GM12878 (cell line): ENCODE data around the gene FOXR2. TPM values are rescaled to one million over a fixed set of nuclear protein-coding genes. Genes with fewer than 3 reads are reported as not detected.

ENCODE experiments used
- ATAC-seq: fragments of 200-7000 bp; cut with Tn5 transposase; 3 replicates; pipeline ENCODE4 v1.9.1; 2020; ENCODE audit warnings: mild to moderate bottlenecking, moderate library complexity
- BruUV-seq: library from RNA; stranded (reverse); fragments of 400-500 nt; replicated peaks from 2 replicates; lab custom pipeline; 2021; lab: Mats Ljungman, UMichigan
- CTCF ChIA-PET: fragments of 300-600 bp; sonication (Branson Sonifier 250); formaldehyde crosslinking; extraction: SDS; loops from one replicate; lab custom pipeline; 2021; ENCODE audit warnings: inconsistent platforms; lab: Yijun Ruan, JAX
- POLR2A ChIA-PET: fragments of 350-600 bp; formaldehyde crosslinking; extraction: SDS; loops from one replicate; lab custom pipeline; 2021; ENCODE audit warnings: inconsistent platforms; lab: Charles Lee
- RAD21 ChIA-PET: fragments of 300-600 bp; sonication (Branson Sonifier 250); formaldehyde crosslinking; loops from one replicate; lab custom pipeline; 2023; ENCODE audit warnings: antibody characterized with exemption; ENCODE audit not compliant: unreplicated experiment; lab: Charles Lee
- SMC1A ChIA-PET: fragments of 300-600 bp; sonication (Branson Sonifier 250); formaldehyde crosslinking; loops from one replicate; lab custom pipeline; 2023; ENCODE audit not compliant: unreplicated experiment, uncharacterized antibody; lab: Charles Lee
- DNase-seq: peaks from one replicate; pipeline ENCODE4 v3.0.0-alpha.2; 2011; ENCODE audit warnings: low read depth, low spot score
- FAIRE-seq: peaks from 3 replicates; lab custom pipeline; 2011; peaks lifted over from hg19 to GRCh38; lab: Jason Lieb, UNC
- H2AFZ ChIP-seq: 2 replicates; pipeline ENCODE4 v1.6.0; 2011; ENCODE audit warnings: low read depth, low read length, control low read depth; ENCODE audit not compliant: control insufficient read depth
- H3K27ac ChIP-seq: 2 replicates; pipeline ENCODE4 v1.5.1; 2011; ENCODE audit warnings: control low read depth; ENCODE audit not compliant: control insufficient read depth, insufficient read depth
- H3K27me3 ChIP-seq, 2 experiments: replicated peaks in 1 of 2; 2 replicates each; pipeline versions ENCODE4 v1.6.0 to v1.6.1; 2011; ENCODE audit warnings: low read length in 1 of 2; ENCODE audit not compliant: control insufficient read depth in 2 of 2, insufficient read depth in 2 of 2
- H3K36me3 ChIP-seq, 2 experiments: 2 replicates each; pipeline ENCODE4 v1.5.1; 2011; ENCODE audit warnings: low read length in 1 of 2; ENCODE audit not compliant: control insufficient read depth in 2 of 2, insufficient read depth in 2 of 2
- H3K4me1 ChIP-seq: 2 replicates; pipeline ENCODE4 v1.6.1; 2011; ENCODE audit warnings: mild to moderate bottlenecking, low read length, moderate library complexity, mixed read lengths; ENCODE audit not compliant: control insufficient read depth, insufficient read depth
- H3K4me2 ChIP-seq: 2 replicates; pipeline ENCODE4 v1.6.0; 2011; ENCODE audit warnings: control low read depth; ENCODE audit not compliant: control insufficient read depth, insufficient read depth
- H3K4me3 ChIP-seq: fragments of 200-600 bp; sonication (generic); 2 replicates; pipeline ENCODE4 v1.5.1; 2016
- H3K79me2 ChIP-seq: 2 replicates; pipeline ENCODE4 v1.6.0; 2011; ENCODE audit warnings: low read length; ENCODE audit not compliant: control insufficient read depth, insufficient read depth
- H3K9ac ChIP-seq: 2 replicates; pipeline ENCODE4 v1.8.0; 2011; ENCODE audit warnings: low read length, control low read depth, mixed read lengths; ENCODE audit not compliant: control insufficient read depth, insufficient read depth
- H3K9me3 ChIP-seq: replicated peaks from 3 replicates; pipeline ENCODE4 v1.5.1; 2011; ENCODE audit warnings: mild to moderate bottlenecking, low read length; ENCODE audit not compliant: control insufficient read depth, insufficient read depth
- H4K20me1 ChIP-seq: 2 replicates; pipeline ENCODE4 v1.6.0; 2011; ENCODE audit not compliant: control insufficient read depth, insufficient read depth
- EED ChIP-seq: sonication (generic); IDR thresholded peaks from 2 replicates; pipeline ENCODE4 v1.6.1; 2016; ENCODE audit warnings: antibody characterized with exemption, low read depth
- EGR1 ChIP-seq, 2 experiments: IDR thresholded peaks; 1 replicate in 1 of 2; 2 replicates in 1 of 2; pipeline ENCODE4 v1.6.1; 2011 to 2012; ENCODE audit warnings: low read depth in 2 of 2, low read length in 2 of 2, borderline replicate concordance in 1 of 2, mild to moderate bottlenecking in 1 of 2, moderate library complexity in 1 of 2
- EP300 ChIP-seq, 2 experiments: fragments of 150-350 bp in 1 of 2; IDR thresholded peaks; 2 replicates each; pipeline ENCODE4 v1.6.1; 2011 to 2012; ENCODE audit warnings: low read depth in 2 of 2, low read length in 2 of 2, borderline replicate concordance in 1 of 2, improper control_type of control experiment in 1 of 2, inconsistent platforms in 1 of 2; ENCODE audit not compliant: control insufficient read depth in 1 of 2
- HDAC2 ChIP-seq: fragments of 200-600 bp; sonication (generic); IDR thresholded peaks from 2 replicates; pipeline ENCODE4 v1.6.1; 2017
- MTA2 ChIP-seq: fragments of 450-650 bp; IDR thresholded peaks from 2 replicates; pipeline ENCODE4 v1.6.1; 2016; ENCODE audit warnings: low read depth, mild to moderate bottlenecking, moderate library complexity
- POU2F2 ChIP-seq: IDR thresholded peaks from 3 replicates; pipeline ENCODE4 v1.6.1; 2011; ENCODE audit warnings: low read depth, mild to moderate bottlenecking, low read length, borderline replicate concordance
- YY1 ChIP-seq: IDR thresholded peaks from 2 replicates; pipeline ENCODE4 v1.6.1; 2011; ENCODE audit warnings: low read depth, mild to moderate bottlenecking, low read length
- WGBS: methylation state at CpG from one replicate; pipeline ENCODE4 v1.1.6; 2016; ENCODE audit warnings: low lambda C conversion rate; ENCODE audit not compliant: insufficient replicate concordance, insufficient coverage; ENCODE audit errors: missing lambda C conversion rate; 5-methylcytosine and 5-hydroxymethylcytosine counted together
- in situ Hi-C: fragments of 300-500 bp; cut with MboI; formaldehyde crosslinking; loops from 9 replicates; pipeline ENCODE4 v1.14.3; 2018; ENCODE audit warnings: mixed read lengths
- intact Hi-C: fragments of 100-400 bp; cut with micrococcal nuclease; formaldehyde crosslinking; loops from one replicate; pipeline ENCODE4 v1.14.2; 2022; ENCODE audit not compliant: unreplicated experiment
- polyA plus RNA-seq, 11 experiments: library from polyadenylated mRNA; depleted of rRNA in 4 of 11; unstranded in 6 of 11; stranded (reverse) in 5 of 11; fragments of >200 nt; fragmentation: Nextera tagmentation in 4 of 11; fragmentation: Illumina TruSeq in 1 of 11; extraction: Ambion mirVana in 4 of 11; extraction: Trizol in 1 of 11; gene quantifications; 1 replicate in 1 of 11; 2 replicates in 10 of 11; pipeline versions ENCODE4 v1.2.1 to v1.2.3, GENCODE V29; 2011 to 2016; ENCODE audit warnings: inconsistent platforms in 2 of 11, missing spikeins in 2 of 11, low read depth in 1 of 11
- total RNA-seq, 4 experiments: library from RNA; depleted of rRNA in 3 of 4; stranded (reverse); fragments of >200 nt in 3 of 4; fragmentation: Illumina TruSeq in 1 of 4; extraction: Trizol in 1 of 4; gene quantifications; 2 replicates each; pipeline versions ENCODE4 v1.2.1 to v1.2.3, GENCODE V29; 2013 to 2021
- TF ChIP-seq, protein P1 (sequence below): fragments of 450-650 bp; IDR thresholded peaks from 2 replicates; pipeline ENCODE4 v1.6.1; 2017; ENCODE audit warnings: antibody characterized with exemption, mild to moderate bottlenecking, moderate library complexity
- TF ChIP-seq, protein P2 (sequence below): IDR thresholded peaks from 2 replicates; pipeline ENCODE4 v1.6.1; 2011; ENCODE audit warnings: mild to moderate bottlenecking, low read depth, low read length, moderate library complexity; ENCODE audit not compliant: insufficient replicate concordance
- TF ChIP-seq, protein P3 (sequence below): fragments of 450-650 bp; IDR thresholded peaks from 2 replicates; pipeline ENCODE4 v1.6.1; 2017; ENCODE audit warnings: low read depth, mild to moderate bottlenecking, moderate library complexity

The FOXR2 gene
- total and polyA plus RNA-seq, 10 of the 15 experiments (the other 5 are each of a cell fraction or from before 2014, with no cell fraction given) = not detected

DNA sequence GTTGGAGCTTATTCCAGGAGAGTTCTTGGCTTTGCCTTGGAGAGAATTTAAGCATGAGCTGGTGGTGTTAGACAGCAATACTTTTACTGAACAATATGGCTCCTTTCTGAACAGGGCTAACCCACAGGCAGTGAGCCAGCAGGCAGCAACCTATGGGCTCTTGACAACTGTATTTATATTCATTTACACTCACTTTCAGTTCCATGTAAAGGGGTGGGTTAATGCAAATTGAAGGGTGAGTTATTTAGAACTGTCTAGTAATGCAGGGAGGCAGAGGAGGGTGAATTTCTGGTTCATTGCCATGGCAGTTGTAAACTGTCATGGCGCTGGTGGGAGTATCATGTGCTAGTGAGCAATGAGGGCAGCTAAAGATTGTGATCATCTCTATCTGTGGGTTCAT is 15.7 kb downstream of the FOXR2 start:
- Histone ChIP-seq H3K79me2 (no peaks in the 10 kb centered on the region), H3K4me3 (no peak overlapping the region), H3K4me1 (no peaks in the 10 kb centered on the region), H3K36me3 (no peaks in the 10 kb centered on the region), H2AFZ (no peak overlapping the region), H3K9me3 (no peaks in the 10 kb centered on the region; the same call in 2 of the 3 replicates), H3K27me3 (no peaks in the 10 kb centered on the region), H3K9ac (no peak overlapping the region), H3K4me2 (no peak overlapping the region), H4K20me1 (no peaks in the 10 kb centered on the region), H3K27ac (no peak overlapping the region)
- no peak for FAIRE-seq
- ChIA-PET RAD21 (interaction anchor here (0.9 kb wide), 1 partner anchor 116 kb away, joined by 3 read pairs; no protein-coding TSS in a partner anchor), POLR2A (no interaction called here), CTCF (no interaction called here), SMC1A (interaction anchor here (1.1 to 1.5 kb wide), 2 partner anchors 8 to 300 kb away, joined by 3 read pairs; no protein-coding TSS in a partner anchor)
- in situ Hi-C loops (no loop called here), intact Hi-C loops (no loop called here)
- no TSS peak for BruUV-seq
- DNase-seq = no peak
- 0% methylated on average over 1 of the region's 1 CpG for WGBS
- TF ChIP-seq, protein P1, sequence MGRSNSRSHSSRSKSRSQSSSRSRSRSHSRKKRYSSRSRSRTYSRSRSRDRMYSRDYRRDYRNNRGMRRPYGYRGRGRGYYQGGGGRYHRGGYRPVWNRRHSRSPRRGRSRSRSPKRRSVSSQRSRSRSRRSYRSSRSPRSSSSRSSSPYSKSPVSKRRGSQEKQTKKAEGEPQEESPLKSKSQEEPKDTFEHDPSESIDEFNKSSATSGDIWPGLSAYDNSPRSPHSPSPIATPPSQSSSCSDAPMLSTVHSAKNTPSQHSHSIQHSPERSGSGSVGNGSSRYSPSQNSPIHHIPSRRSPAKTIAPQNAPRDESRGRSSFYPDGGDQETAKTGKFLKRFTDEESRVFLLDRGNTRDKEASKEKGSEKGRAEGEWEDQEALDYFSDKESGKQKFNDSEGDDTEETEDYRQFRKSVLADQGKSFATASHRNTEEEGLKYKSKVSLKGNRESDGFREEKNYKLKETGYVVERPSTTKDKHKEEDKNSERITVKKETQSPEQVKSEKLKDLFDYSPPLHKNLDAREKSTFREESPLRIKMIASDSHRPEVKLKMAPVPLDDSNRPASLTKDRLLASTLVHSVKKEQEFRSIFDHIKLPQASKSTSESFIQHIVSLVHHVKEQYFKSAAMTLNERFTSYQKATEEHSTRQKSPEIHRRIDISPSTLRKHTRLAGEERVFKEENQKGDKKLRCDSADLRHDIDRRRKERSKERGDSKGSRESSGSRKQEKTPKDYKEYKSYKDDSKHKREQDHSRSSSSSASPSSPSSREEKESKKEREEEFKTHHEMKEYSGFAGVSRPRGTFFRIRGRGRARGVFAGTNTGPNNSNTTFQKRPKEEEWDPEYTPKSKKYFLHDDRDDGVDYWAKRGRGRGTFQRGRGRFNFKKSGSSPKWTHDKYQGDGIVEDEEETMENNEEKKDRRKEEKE = no peak
- 0 out of 2 replicates have a peak, but pooled peaks have one; percentile 38 for TF ChIP-seq YY1
- peak; percentile 71 for ATAC-seq

DNA sequence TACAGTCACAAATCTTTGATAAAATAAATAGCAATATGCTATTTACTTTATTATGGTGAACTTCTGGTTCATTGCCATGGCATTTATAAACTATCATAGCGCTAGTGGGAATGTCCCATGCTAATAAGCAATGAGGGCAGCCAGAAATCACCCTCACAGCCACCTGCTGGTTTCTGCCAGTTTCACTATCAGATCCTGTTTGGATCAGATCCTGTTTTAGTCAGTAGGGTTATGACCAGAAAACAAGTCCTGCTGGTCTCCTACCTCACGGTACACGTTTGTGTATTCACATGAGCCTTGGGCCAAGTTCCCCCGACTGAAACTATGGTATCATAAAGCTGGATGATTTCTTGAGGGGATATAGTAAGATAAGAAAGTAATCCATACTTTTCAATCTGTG is 17.7 kb downstream of the FOXR2 start:
- no peaks in the 10 kb centered on the region for H3K36me3 ChIP-seq
- ATAC-seq (peak; percentile 92), DNase-seq (peak; percentile 32), FAIRE-seq (no peak)
- no TSS peak for BruUV-seq
- no peaks in the 10 kb centered on the region for H4K20me1 ChIP-seq
- H3K9me3 ChIP-seq = no peaks in the 10 kb centered on the region; the same call in 2 of the 3 replicates
- no peak overlapping the region for H3K4me3 ChIP-seq
- no peaks in the 10 kb centered on the region for H3K79me2 ChIP-seq
- no peak overlapping the region for H3K4me2 ChIP-seq
- intact Hi-C loops (loop anchor here (10.0 kb wide), 1 partner anchor 274 kb away; no protein-coding TSS in a partner anchor), in situ Hi-C loops (no loop called here)
- no peak overlapping the region for H3K9ac ChIP-seq
- H3K27ac ChIP-seq = no peak overlapping the region
- SMC1A ChIA-PET = no interaction called here
- whole genome bisulfite sequencing = 16% methylated on average over 4 of the region's 4 CpGs
- RAD21 ChIA-PET = interaction anchor here (0.7 kb wide), 1 partner anchor 608 kb away, joined by 3 read pairs; no protein-coding TSS in a partner anchor
- no peaks in the 10 kb centered on the region for H3K27me3 ChIP-seq
- POLR2A ChIA-PET = no interaction called here
- H3K4me1 ChIP-seq = no peaks in the 10 kb centered on the region
- CTCF ChIA-PET = interaction anchor here (0.7 kb wide), 1 partner anchor 62 kb away, joined by 3 read pairs; no protein-coding TSS in a partner anchor
- no peak overlapping the region for H2AFZ ChIP-seq
- TF ChIP-seq, protein P2, sequence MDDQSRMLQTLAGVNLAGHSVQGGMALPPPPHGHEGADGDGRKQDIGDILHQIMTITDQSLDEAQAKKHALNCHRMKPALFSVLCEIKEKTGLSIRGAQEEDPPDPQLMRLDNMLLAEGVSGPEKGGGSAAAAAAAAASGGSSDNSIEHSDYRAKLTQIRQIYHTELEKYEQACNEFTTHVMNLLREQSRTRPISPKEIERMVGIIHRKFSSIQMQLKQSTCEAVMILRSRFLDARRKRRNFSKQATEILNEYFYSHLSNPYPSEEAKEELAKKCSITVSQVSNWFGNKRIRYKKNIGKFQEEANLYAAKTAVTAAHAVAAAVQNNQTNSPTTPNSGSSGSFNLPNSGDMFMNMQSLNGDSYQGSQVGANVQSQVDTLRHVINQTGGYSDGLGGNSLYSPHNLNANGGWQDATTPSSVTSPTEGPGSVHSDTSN = no peak
- TF ChIP-seq EGR1 (IDR thresholded peaks at IDR 0.05; ENCODE audit: borderline replicate concordance in 1 of 2, low read depth in 2 of 2, low read length in 2 of 2) (no peak), HDAC2 (no peak), EP300 (IDR thresholded peaks at IDR 0.05; ENCODE audit: borderline replicate concordance in 1 of 2, control insufficient read depth in 1 of 2, low read depth in 2 of 2, low read length in 2 of 2) (peak in 1 of 2 experiments; percentile 27; a peak in 1 of 4 replicates), EED (peak; percentile 43; the same call in 1 of the 2 replicates), MTA2 (peak; percentile 26; the same call in 1 of the 2 replicates), POU2F2 (0 out of 3 replicates have a peak, but pooled peaks have one; percentile 26)
- TF ChIP-seq, protein P3, sequence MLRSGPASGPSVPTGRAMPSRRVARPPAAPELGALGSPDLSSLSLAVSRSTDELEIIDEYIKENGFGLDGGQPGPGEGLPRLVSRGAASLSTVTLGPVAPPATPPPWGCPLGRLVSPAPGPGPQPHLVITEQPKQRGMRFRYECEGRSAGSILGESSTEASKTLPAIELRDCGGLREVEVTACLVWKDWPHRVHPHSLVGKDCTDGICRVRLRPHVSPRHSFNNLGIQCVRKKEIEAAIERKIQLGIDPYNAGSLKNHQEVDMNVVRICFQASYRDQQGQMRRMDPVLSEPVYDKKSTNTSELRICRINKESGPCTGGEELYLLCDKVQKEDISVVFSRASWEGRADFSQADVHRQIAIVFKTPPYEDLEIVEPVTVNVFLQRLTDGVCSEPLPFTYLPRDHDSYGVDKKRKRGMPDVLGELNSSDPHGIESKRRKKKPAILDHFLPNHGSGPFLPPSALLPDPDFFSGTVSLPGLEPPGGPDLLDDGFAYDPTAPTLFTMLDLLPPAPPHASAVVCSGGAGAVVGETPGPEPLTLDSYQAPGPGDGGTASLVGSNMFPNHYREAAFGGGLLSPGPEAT = peak; percentile 26; the same call in 1 of the 2 replicates
